IPS DF 4.7 (cell line): ENCODE results near the gene SEZ6.
A peak's percentile ranks its signal among the peaks of the same experiment; 100 is the strongest.

ENCODE experiments used
- DNase-seq: peaks from one replicate; pipeline ENCODE4 v3.0.0-alpha.2; 2013; ENCODE audit warnings: low spot score; ENCODE audit errors: extremely low read depth

The SEZ6 gene, protein sequence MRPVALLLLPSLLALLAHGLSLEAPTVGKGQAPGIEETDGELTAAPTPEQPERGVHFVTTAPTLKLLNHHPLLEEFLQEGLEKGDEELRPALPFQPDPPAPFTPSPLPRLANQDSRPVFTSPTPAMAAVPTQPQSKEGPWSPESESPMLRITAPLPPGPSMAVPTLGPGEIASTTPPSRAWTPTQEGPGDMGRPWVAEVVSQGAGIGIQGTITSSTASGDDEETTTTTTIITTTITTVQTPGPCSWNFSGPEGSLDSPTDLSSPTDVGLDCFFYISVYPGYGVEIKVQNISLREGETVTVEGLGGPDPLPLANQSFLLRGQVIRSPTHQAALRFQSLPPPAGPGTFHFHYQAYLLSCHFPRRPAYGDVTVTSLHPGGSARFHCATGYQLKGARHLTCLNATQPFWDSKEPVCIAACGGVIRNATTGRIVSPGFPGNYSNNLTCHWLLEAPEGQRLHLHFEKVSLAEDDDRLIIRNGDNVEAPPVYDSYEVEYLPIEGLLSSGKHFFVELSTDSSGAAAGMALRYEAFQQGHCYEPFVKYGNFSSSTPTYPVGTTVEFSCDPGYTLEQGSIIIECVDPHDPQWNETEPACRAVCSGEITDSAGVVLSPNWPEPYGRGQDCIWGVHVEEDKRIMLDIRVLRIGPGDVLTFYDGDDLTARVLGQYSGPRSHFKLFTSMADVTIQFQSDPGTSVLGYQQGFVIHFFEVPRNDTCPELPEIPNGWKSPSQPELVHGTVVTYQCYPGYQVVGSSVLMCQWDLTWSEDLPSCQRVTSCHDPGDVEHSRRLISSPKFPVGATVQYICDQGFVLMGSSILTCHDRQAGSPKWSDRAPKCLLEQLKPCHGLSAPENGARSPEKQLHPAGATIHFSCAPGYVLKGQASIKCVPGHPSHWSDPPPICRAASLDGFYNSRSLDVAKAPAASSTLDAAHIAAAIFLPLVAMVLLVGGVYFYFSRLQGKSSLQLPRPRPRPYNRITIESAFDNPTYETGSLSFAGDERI

DNA sequence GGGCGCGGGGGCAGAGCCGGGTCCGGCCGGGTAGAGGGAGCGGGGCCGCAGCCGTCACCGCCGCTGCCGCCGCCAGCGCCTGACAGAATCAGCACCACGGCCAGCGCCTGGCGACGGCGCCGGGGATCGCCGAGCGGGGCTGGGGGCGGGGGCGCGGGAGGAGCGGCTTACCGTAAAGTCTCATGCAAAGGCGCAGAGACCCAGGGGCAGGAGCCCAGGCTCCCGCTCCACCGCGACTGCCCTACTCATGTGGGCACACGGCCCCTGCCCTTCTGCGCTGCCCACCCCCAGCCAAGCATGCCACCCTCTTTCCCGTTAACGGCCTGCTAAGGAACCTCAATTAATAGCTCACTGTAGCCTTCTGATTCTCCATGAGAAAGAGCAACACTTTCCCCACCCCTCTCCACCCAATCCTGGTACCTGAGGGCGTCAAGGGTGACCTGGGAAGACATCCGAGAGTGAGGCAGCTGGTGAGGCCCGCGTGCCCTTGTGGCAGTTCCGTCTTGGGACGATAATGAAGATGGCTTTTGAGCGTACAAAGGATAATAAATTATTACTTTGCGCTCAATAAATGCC lies at the start of gene SEZ6:
Gene SEZ6 (minus strand): TSS at position 98 of the 576 bp plus-strand sequence. CDS start 164 bp downstream, outside the sequence.
- no peak for DNase-seq

DNA sequence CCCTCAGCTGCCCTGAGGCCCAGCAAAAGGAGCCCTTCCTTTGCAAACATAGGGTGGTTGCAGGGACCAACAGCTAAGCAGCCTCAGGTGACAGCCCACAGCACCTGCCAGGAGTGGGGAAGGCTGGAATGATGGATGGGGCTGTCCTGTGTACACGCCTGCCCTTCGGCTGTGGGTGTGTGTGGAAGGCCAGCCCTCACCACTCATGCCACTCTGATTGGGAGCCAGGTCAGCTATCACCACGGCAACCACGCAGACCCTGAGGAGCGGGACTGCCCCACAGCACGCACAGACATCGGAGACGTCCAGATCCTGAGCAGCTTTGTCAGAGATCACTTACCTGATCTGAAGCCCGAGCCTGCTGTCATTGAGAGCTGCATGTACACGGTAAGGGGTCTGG lies 49.0 kb upstream of the SEZ6 start:
- no peak for DNase-seq

DNA sequence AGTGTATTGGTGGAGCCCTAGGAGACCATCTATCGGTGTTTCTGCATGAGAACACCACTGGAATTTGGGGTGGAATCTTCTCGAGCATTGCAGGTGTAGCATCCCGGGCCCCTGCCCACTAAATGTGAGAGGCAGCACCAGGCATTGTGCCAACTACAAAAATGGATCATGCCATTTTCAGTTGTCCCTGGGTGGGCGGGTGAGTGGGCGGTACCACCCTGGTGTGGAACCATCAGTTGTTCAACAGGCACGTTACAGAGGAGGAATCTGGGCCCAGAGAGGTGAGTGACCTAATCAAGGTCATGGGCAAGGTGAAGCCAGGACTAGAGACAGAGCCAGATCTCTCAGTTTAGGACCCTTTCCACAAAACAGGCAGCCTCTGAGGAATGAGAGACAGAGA lies 45.9 kb upstream of the SEZ6 start:
- DNase-seq: no peak

DNA sequence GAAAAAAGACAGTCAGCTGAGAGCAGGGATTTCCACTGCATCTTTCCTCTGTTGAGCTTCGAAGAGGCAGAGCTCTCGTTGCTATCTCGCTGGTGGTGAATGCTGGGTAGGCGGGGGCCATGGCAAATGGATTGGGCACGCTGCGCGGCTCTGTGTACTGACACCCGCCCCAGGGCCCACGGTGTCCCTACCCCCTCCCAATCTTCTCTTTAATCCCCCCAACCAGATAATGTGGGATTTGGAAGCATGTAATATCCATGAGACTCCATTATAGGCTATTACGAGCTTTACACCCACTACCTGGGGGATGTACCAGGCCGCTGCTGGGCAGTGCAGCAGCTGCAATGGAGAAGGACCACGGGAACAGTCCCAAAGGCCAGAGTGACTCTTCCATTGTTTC lies 45.4 kb upstream of the SEZ6 start:
- no peak for DNase-seq

DNA sequence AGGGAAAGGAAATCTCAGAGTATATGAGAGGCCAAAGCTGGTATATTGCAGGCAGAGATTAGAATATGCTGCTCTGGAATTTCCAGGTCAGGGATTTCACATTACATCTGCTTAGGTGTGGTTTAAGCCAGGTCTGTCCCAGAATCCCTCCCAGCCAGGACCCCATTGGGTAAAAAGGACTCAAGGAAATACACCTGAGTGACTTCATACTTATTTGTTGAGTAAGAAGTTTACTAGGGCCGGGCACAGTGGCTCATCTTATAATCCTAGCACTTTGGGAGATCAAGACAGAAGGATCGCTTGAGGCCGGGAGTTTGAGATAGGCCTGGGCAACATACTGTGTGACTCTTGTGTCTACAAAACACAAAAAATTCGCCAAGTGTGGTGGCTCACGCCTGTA lies 44.3 kb upstream of the SEZ6 start:
- no peak for DNase-seq

DNA sequence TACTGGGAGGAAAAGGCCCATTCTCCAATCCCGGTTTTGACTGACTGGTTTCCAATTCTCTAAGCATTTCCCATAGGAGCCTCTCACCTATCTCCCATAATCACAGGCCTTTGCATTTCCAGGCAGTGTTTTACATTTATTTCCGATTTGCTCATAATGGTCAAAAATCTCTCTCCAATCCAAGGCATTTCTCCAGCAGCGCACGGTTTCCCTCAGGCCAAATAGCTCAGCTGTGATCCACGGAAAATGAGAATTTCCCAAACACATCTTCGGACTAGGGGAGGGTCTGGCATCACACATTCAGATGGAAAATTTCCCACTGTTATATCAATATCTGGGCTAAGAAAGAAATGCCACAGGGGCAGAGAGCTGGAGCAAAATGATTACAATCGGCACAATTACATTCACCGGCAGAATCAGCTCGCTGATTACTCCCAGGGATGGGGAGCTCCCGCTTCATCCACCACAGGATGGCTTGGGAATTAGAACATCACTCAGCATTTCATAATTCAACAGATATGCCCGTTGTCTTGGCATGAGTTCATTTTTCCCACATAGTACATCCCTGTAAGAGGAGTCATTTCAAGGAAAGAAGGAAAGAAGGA lies 43.8 kb upstream of the SEZ6 start:
- DNase-seq: no peak

DNA sequence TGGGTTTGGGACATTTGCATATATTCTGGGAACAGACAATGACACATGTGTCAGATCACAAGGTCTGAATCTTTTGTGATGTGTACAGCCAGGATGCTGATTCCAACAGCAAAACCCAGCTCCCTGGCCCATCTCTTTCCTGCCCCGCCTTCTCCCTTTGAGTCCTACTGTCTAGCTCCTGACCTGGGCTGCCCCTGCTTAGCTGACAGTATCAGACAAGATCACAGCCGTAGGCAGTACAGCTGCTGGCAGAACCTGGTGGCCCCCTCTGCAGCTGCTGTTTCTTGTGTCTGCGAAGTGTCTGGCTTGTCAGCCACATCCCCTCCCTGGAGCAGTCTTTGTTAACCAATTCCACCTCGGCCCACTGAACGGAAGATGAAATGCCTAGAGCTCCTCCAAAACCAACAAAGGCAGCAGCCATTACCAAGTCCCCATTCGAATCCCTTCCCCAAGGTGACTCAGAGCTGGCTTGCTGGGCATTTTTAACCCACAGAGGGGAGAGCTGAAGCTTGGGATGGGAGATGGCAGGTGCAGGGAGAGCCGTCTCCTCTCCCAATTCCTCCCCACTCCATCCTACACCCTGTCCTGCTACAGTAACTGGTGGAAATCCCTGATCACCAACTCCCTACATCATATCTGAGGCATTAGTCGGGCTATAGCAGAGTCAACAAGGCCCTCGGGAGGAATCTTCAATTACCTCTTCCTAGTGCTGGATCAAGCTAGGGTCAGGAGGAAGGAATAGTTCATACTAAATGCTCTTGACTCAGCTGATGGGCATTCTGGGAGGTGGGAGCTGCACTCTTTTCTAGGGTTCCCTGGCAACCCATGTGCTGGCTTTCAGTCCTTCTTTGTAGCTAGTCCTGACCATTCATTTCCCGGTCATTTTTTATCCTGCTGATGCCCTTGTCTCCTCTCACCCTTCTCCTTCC lies 42.9 kb upstream of the SEZ6 start:
- no peak for DNase-seq

DNA sequence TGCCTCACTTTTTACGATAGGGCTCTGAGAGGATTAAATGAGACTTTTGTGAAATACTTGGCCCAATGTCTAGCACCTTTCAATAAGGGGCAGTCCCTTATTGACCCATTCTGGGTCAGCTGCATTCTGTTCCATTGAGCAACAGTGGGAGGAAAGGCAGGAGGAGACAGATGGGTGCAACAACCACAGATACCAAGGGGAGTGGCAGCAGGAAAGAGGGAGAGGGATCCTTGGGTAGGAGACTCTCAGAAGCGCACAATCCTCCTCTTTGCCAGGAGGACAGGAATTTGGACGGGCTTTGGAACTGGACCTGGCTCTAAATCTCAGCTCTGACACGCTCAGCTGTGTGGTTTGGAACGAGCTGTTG lies 40.6 kb upstream of the SEZ6 start:
- no peak for DNase-seq

DNA sequence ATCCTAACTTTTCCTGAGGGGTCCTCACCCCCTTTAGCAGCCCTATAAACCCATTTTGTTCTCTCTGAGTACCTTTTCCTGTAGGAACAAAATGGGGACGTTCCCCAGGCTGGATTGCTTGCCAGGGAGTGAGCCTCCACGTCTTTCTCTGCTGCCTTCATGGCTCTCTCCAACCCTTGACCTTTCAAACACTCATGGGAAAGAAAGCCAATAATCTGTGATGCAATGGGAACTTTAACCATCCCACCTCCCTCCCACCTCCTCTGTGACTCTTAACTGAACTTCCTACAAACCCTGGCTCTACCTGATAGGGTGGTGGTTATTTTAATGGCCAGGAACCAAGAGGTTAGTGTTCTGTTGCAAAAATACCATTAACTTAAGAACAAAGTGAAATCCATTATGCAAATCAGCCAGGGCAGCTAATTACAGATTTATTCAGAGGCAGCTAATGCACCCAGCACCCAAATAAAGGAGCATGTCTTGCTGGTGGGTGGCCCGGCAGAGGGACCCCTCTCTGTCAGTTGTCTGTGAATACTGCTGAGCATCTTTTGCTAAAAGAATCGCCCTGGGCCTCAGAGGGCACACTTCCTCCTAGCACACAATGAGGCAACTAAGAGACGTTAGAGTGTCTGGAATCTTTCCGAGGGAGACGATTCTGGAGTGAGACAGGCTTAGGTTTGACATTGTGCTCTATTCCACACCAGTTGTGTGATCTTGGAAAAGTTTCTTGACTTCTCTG lies 40.1 kb upstream of the SEZ6 start:
- DNase-seq: no peak

DNA sequence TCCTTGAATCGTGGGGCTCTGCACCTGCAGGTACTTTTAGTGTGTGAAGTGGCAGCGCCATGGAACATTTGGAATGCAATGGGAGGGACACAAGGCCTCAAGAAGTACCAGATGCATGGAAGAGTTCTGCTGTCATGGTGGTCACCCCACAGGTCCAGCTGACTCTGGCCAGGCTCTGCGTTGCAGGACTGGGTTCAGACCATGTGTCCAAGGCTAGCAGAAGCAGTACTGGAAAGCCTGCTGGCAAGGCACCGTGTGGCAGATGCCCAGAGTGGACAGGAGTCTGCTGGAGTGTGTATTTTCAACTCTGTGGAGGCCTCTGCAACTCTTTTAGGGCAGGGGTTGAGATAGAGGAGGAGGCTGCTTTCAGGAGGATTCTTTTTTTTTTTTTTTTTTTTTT lies 39.2 kb upstream of the SEZ6 start:
- DNase-seq: no peak

DNA sequence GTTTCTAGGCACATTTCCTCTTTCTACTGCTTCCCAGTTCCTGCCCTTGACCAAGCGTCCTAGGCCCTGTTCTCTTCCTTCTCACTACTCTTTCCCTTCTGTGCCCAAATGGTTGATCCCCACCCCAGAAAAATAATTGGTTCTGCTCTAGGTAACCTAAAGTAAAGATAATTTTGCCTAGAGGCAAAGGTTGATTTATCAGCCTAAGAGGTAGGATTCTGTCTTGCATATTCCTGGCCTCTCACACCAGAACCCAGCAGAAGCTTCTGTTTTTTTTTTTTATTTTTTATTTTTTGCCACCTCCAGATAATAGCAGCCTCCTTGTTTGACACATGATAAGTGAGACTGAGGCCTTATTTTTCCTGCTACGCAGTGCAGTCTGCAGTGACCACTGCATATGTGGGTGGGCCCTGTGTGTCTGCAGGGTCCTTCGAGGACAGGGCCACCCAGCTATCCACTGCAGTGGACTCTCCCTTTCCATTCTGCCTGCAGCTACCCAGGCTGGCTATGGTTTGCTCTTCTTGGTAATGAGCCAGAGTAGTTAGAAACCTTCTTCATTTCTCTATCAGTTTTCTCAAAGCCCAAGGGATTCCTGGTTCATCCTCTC lies 37.8 kb upstream of the SEZ6 start:
- DNase-seq: no peak

DNA sequence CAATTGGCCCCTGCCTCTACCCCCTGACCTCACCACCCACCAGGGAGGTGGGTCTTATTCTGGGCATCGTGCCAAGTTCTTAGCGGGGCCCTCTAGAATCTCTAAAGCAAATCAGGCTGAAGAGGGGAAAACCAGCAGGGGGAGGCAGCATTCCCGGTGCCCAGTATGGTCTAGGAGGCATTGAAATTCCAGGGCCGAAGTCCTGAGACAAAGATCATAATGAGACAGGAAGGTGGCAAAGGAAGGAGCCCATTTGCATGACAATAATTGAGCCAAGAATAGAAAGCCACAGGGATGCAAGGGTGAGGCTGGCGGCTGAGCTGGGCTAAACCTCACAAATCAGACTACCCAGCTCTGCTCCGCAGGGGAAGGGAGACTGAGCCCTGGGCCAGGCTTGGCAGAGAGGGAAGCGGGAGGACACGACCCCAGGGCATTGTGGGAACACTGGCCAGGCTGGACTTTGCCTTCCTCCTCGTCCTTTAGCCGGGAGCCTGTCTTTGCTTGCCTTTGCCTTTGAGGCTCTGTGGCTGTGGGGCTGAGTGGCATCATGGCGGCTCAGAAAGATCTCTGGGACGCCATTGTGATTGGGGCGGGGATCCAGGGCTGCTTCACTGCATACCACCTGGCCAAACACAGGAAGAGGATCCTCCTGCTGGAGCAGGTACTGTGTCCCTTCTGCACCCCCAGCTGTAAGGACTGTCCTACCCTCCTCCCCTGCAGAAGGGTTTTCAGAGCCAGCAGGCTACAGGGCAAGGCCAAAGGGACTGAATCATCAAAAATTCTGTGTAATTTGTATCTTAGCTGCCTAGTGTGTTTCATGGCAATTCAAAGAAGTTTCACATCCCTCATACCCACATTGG lies 37.1 kb upstream of the SEZ6 start, which contains the start of gene PIPOX:
Gene PIPOX (plus strand): TSS at position 463 of the 860 bp plus-strand sequence. CDS start 85 bp downstream, at position 548.
- DNase-seq: peak; percentile 98

DNA sequence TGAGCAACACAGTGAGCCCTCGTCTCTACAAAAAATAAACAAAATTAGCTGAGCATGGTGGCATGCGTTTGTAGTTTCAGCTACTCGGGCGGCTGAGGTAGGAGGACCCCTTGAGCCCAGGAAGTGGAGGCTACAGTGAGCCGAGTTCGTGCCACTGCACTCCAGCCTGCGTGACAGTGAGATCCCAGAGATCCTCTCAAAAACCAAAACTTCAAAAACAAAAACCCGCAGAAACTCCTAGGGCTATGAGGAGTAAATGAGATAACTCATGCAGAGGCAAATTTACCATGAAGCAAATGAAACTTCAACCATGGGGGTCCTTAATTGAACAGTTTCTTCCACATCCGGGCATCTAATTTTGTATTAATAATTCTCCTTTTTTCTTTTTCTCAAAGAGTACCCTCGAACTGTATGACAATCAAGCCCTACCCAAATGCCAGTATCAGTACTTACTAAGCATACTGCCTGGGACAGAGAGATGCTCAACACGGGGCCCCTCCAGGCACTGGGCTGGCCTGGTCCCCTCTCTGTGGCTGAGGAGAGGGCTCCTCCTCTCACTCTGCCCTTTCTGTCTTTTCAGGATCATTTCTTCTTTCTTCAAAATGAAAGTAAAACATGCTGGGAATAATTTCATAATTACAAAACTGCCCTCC lies 36.3 kb upstream of the SEZ6 start:
- DNase-seq: no peak

DNA sequence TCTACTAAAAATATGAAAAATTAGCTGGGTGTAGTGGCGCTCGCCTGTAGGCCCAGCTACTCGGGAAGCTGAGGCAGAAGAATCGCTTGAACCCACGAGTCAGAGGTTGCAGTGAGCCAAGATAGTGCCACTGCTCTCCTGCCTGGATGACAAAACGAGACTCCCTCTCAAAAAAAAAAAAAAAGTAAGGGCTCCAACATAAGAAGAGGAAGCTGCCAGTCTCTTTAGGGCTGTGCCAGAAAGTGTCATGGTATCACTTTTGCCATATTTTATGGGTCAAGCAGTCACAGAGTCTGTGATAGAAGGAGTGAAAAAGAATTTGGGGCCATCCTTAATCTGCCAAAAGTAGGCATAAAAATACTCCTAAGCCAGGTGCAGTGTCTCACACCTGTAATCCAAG lies 35.7 kb upstream of the SEZ6 start:
- DNase-seq: no peak

DNA sequence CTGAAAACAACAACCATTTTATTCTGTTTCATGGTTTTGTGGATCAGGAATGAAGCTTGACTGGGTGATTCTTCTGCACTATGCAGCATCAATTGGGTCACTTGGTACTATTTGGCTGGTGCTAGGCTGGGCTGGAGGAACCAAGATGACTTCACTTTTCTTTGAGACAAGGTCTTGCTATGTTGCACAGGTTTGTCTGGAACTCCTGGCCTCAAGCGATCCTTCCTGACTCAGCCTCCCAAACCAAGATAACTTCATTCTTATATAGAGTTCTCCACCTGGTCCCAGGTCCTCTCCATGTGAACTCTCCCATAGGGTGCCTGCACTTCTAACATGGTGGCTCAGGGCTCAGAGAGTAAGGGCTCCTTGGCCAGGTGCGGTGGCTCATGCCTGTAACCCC lies 35.3 kb upstream of the SEZ6 start:
- no peak for DNase-seq

DNA sequence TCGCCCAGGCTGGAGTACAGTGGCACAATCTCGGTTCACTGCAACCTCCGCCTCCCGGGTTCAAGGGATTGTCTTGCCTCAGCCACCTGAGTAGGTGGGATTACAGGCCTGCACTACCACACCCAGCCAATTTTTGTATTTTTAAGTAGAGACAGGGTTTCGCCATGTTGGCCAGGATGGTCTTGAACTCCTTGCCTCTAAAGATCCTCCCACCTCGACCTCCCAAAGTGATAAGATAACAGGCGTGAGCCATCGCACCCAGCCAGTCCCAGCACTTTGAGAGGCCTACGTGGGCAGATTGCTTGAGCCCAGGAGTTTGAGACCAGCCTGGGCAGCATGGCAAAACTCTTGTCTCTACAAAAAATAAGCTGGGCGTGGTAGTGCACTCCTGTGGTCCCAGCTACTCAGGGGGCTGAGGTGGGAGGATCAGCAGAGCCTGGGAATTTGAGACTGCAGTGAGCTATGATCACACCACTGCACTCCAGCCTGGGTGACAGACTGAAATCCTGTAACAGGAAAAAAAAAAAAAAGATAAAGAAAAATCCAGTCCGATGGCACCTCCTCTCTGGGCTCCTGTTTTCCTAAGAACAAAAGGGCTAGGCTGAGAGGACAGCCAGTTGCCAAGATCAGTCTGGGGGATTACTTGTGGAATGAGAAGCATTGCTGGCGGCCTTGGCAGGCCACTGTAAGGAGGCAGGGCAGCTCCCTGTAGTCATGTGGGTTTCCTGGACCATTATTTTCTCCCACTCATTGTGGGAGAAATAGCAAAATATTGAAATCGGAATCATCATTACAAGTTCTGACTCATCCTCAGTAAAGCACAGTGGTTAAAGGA lies 34.1 kb upstream of the SEZ6 start:
- DNase-seq: no peak
